ENCODE measurements around the gene FIGNL2.

Gene FIGNL2

DNA sequence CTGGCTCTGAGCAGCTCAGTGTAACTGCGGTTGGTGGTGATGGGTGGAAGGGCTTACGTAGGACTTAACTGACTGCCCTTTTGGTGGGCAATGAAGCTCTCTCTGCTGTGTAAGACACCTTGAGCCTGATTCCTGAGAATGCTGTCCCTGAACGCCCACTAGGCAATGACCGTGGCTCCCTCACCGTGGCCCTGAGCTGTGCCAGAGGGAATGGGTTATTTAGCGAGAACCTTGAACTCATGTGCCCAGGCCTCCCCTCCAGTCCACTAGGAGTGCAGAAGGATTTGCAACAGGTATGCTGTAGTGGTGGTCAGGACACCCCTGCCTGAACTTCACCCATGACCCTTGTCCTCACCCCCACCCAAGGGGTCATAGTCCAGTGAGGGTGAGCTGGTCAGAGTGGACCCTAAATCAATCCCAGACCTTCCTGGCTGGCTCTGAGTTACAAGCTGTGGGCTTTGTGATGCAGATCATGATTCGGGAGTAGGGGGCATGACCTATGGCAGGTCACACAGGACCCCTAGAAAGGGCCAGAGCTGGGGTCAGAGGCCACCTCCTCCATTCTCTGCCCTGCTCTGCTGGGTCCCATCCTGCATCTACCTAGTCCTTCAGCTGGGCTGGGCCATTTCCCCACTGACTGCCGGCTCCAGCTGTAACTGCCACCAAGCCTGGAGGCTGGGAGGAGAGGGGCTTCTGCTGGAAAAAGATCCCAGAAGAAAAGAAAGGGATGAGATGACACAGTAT is 24.9 kb upstream of the FIGNL2 start:
- no peak for DNase-seq

DNA sequence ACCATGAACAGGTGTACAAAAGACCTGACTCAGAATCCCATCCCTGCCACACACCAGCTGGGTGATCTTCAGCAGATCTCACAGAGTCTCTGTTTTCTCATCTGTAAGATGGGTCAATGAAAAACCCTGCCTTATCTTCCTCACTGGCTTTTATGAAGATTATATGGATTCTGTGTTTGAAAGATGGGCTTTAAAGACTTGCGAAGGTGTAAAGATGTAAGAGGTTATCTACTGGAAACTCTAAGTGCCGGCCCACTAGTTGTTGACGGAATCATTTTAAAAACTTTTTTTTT is 24.1 kb upstream of the FIGNL2 start:
- no peak for DNase-seq

DNA sequence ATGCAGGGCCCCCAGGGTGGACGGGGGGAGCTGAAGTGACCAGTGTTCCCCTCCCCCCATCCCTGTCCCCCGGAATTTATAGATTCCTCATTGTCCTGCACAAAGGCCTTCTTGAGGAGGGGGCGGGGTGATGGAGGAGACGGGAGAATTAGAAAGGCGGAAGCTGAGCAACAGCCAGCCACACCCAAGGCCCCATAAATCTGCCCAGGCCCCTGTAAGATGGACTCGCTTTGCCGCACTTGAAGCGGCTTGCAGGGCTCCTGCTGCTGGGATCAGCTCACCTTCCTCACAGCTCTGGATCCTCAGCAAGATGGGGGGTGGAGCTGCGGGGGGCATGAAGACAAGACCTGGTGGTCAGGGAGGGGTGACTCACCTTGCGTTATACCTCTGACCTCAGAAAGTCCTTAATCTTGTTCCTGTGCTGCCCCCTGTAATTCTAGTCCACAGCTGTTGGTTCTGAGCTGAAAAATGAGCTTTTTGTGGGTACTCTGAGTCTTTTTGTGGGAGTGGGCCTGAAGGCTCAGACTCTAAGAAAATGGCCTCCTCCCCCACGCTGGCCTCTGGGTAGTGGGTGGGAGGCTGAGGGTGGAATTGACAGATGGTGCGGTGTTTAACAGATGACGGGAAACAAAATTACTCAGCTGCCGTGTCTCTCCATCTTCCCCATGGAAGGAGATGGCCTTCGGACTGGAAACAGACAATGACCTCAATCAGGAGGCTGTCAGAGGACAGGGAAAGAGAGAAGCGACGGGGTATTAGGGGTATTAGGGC is 23.6 kb upstream of the FIGNL2 start:
- DNase-seq, result no peak

DNA sequence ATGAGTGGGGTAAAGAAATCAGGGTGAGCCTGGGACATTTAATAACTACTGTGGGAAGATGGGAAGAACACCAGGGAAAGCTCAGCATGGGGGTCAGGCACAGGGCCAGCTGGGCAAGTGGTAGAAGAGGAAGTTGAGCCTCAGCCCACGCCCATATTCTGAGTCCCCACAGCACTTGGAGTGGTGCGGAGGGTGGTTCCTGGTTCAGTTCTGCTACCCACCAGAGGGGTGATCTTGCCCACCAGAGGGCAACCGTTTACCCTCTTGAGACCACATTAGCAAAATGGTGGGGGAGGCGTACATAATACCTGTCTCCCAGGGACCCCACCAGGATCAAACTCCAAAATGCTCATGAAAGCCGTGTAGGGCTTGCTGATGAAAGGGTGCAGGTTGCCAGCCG is 22.6 kb upstream of the FIGNL2 start:
- DNase-seq, result no peak

DNA sequence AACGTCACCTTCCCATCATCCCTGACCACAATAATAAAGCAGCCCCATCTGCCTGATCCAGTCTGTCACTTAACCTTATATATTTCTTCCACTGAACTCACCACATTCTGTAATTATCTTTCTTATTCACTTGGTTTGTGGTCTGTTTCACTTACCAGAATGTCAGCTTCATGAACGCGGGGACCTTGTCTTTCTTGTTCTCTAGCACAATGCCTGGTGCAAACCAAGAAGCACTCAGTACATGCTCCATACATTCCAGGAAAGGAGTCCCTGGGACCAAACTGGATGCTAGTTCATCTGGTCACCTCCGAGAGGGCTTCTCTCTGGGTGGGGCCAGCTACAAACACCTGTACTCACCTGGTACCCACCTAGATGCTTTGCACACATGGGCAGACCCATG is 22.0 kb upstream of the FIGNL2 start:
- DNase-seq, result no peak

DNA sequence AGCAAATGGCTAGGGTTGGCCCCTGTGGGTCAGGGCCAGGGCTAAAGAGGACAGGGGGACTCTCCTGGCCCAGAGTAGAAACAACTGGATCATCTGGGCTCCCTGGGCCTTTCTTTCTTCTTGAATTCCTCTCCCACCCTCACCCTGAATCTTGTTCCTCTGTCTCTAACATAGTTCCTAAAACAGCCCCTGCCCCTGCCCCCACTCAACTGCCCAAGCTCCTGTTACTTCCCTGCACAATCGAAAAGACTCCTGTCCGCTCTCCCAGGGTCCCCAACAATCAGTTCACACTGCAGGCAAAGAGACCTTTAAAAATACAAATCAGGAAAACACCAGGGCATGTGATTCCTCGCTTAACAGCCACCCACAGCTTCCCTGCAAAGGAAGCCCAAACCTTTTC is 21.4 kb upstream of the FIGNL2 start:
- DNase-seq, result no peak

DNA sequence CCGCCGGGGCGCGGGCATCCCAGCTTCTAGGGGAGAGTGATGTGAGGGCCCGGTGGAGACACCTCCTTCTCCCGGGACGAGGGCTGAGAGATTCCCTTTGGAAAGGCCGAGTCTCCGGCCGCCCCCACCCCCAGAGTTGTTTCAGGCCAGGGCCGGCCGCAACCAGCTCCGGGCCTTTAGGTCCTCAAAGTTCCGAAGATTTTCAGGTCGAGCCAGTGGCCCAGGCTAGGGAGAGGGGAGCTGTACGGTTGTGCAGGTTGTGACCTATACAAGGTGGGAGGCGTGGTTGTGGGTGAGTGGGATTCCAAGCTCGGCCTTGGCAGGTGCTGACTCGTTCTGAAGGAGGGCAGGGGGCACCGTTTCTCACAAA is 21.0 kb upstream of the FIGNL2 start:
- no peak for DNase-seq

DNA sequence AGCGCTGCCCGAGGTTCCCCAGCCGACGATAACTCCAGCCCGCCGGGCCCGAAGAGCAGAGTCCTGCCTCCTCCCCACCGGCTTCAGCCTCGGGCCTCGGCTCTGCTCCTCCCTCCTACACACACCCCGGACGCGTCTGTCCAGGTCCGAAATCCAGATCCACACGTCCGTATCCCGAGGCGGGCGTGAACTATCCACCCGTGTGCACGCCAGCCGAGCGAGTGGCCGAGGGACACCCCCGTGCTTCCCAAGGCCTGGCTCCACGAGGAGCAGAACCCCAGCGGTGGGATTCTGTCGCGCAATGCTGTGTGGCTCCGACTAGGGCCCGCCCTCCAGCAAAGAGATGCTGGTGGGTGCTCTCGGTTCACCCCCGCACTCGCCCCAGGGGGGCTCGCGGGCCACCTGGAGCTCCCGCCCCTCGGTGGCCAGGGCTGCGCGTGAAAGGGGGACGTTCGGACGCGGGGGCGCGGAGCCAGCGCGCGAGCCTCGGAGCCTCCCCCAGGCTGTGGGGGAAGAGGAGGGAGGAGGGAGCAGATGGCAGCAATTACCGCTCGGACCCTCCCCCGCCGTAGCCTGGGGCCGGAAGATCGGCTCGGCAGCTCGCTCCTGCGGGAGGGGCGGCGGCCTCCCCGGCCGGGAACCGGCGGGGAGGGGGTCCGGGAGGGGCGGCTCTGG is 20.4 kb upstream of the FIGNL2 start:
- DNase-seq, result peak in 1 of 2 donors; percentile 7

DNA sequence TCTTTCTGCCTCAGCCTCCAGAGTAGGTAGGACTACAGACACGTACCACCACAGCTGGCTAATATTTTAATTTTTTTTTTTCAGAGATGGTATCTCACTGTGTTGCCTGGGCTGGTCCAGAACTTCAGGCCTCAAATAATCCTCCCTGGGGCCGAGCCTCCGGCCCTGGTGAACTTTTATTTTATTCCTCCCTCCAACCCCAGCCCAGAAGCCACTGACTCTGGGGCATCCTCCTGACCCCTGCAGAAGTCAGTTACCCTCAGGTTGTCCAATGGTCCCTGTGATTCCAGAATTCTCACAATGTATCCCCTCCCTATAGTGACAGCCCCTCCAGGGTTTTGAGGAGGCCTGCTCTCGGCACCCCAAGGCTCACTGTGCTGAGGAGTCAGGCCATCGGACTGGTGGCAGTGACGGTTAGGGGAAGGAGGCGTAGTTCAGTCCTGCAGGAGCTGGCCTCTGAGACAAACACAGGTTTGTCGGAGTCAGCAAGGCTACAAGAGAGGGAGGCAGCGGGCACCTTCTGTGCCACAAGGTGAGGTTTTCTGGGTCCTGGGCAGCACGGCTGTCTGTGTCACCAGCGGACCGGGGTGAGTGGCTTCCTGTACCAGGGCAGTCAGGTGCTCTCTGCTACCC is 19.4 kb upstream of the FIGNL2 start:
- no peak for DNase-seq

DNA sequence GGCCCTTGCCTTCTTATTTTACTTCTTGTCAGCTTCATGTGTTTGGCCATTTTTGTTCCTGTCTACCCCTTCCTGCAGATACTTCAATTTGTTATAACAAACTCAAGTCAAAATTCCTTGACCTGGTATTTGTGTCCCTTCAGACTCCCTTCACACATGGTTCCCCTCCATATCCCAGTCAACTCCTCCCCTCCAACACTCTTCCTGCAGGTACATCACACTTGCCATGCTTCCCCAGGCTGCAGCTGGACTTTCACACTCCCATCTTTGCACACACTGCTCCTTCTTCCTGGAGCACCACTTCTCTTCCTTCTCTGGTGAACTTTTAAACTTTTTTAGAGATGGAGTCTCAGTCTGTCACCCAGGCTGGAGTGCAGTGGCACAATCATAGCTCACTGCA is 18.9 kb upstream of the FIGNL2 start:
- DNase-seq, result no peak

DNA sequence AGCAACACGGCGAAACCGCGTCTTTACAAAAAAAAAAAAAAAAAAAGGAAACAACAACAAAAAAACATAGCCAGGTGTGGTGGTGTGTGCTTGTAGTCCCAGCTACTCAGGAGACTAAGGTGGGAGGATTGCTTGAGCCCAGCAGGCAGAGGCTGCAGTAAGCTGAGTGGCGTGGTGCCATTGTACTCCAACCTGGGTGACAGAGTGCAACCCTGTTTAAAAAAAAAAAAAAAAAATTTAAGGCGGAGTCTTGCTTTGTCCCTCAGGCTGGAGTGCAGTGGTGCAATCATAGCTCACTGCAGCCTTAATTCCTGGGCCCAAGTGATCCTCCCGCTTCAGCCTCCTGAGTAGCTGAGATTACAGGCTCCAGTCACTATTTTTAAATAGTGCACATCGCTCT is 18.2 kb upstream of the FIGNL2 start:
- DNase-seq, result no peak

DNA sequence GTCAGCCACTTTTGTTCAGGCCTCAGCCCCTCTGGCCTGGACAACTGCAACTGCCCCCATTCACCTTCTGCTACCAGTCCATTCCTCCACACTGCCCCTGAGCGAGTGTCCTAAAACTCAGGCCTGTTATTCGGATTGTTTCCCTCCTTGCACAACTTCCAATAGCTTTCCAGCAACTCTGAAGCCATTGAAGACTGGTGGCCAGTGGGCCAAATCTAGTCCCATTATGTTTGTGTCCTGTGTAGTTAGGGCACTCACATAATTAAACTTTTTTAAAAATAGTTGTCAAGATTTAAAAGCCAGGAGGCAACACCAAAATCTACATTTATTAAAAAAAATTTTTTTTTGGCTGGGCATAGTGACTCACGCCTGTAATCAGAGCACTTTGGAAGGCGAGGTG is 17.8 kb upstream of the FIGNL2 start:
- DNase-seq, result no peak

DNA sequence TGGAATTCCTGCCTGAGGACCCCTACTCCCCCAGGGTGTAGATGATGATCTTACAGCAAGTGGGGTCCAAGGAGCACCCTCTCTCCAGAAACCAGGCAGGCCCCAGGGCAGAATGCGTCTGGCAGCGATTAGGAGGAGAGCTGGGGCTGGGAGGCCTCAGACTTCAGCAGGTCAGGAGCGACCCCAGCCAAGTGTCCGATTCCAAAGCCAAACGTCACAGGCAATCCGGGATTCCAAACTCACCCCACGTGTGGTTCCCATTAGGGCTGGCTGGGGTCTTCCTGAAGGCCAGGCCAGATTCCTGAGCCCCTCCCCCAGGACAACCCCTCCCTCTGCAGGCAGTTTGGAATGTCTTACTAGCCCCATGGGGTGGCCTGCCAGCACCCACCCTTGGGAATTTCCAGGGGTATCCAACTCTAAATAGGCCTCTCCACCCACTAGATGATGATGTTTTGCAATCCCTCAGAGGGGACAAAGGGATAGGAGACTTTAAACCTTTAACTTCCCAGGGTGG is 17.3 kb upstream of the FIGNL2 start:
- DNase-seq, result no peak

DNA sequence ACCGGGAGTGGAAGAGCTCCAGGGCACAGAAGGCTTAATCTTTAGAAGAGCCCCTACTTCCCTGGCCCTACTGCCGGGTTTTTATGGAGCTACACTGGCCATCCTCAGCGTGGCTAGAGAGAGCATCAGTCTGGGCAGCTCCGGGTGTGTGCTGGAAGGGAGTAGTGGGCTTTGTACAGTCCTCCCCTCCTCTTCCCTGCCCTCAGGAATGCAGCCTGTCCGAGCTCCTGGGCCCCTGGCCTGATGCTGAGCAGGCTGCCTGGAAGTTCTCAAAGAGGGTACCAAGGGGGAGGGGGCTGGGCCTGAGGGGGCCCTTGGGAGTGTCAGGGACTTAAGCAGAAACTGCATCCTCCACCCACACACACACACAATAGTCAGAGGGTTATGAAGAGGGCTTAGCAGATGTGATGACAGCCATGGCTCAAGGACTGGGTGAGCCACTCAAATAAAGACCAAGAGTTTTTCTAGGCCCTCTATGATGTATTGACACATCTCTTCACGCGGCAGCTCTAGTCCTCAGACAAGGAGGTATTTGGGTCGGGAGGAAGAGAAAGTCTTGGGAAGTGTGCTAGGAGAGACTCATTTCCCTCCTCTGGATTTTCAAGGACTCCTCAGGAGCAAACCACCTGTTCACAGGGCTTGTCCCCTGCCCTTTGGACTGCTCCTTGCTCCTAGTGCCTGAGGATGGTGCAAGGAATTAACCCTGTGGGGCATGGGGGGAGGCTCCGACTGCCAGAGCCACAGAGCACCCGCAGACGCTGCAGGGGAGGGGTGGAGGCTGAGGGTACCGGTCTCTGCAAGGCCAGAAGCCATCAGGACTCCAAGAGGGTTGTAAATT is 16.5 kb upstream of the FIGNL2 start:
- no peak for DNase-seq

DNA sequence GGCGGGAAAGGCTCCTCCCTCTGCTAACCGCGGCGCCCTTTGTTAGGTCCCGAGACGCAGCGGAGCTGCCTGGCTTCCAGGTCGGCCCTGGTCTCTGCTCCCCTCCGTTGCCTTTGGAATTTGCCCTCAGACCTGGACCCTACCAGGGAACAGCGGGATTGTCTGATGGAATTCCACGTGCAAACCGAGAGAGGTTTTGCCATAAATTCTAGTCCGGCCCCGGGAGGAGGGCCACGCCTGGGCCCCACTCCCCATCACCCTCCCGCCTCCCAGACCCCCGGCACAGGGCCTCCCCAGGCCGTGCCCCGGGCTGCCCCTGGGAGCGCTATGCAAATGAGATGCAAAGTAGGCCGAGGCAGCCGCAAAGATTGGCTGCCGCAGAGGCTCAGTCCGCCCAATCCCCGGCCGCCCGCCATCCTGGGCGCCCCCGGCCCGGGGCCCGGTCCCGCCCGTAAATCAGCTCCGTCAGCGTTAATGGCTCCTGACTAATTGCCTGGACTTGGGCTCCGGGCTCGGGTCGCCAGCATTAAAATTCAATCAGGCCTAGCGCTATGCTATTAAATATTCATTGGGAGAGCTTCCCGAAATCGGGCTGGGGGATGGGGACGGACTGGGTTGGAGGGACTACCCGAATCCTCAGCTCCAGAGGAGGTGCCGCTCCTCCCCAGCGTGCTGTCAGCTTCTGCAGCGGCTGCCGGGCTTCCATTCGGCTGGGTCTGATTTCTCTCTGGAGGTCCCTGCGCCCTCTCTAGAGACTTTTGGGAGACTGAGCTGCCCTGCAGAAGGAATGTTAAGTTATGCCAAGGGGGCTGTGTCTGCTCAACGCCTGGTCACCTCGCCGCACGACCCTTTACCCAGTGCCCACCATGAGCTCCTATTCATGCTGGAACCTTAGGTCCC is 15.7 kb upstream of the FIGNL2 start:
- no peak for DNase-seq

DNA sequence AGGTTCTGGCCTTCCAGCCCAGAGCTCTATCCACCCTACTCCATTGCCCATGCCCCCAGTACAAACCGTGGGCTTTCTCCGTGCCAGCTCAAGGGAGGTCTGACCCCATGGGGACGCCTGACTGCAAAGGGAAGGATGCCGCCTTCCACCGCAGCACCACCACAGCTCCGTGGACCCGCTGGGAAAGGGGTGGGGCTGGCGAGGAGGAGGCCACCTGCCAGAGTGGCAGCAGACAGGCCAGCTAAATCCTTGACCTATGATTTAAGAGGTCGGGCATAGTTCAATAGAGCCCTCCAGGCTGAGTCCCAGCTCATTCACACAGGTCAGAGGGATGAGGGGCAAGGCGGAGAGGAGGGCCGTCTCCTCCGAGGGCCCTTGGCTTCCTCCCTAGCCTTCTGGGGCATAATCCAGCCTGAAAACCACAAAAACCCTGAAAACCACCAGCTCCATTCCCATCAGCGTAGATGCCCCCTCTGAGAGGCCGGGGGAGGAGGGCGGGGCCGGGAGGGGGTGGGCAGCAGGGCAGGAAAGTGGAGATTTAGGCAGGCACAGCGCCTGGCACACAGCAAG is 14.9 kb upstream of the FIGNL2 start:
- no peak for DNase-seq

DNA sequence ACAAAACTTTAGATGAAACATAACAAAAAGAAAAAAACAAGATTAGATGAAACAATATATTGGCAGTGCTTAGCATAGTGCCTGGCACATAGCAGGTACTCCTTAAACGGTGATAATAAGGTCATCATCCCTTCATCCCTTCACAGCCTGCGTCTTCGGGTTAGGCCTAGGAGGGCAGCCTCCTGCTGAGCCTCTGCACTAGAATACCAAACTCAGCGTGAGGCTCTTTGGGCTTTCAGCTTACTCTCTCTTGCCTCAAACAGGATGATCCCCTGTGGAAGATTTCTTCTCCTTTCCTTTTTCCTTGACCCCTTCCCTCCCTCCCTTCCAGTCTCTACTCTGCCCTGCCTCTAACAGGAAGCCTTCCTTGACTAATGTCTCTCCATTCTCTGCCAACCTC is 14.4 kb upstream of the FIGNL2 start:
- DNase-seq, result no peak

DNA sequence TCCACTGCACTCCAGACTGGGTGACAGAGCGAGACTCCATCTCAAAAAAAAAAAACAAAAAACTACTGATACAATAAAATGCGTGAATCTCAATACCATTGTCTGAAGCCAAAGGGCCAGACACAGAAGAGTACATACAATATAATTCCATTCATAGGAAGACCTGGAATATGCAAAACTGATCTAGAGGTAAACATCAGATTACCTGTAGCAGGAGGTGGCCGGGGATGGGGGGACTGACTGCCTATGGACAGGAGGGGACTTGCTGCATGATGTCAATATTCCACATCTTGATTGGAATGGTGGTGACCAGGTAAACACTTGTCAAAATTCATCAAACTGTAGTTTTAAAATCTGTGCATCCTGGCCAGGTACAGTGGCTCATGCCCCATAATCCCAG is 12.5 kb upstream of the FIGNL2 start:
- DNase-seq, result no peak

DNA sequence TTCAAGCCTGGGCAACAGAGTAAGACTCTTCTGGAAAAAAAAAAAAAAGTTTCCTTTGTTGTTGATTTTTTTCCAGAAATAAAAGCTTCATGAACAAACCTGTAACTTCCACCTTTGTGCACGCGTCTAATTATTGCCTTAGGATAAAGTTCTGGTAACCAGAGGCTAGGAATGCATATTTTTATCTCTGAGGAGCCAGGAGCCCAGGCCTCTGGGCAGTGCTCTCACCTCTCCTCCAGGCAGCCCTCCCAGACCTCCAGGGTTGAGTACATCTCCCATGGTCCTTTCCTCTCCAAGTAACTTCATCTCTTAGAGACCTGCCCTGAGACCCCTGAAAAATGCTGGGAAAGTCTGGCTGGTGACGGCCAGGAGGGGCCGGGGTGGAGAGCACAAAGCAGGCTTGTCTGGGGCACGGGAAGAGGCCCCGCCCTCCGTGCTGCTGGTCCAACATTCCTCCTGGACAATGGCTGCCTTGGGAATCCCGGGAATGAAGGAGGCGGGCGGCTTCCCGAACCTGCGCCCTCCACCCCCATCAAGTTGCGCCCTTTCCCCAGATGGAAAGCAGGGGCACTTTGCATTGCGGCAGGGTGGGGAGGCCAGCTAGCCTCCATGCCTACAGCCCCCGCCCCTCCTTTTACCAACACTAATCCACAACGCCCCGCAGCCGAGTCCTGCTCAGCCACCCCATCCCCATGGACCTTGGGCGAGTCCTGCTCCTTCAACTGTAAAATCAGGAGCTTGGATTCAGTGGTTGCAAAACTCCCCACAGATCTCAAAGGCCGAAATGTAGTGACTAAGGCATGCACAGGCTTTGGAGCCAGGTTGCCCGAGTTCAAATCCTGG is 7.3 kb upstream of the FIGNL2 start:
- no peak for DNase-seq

DNA sequence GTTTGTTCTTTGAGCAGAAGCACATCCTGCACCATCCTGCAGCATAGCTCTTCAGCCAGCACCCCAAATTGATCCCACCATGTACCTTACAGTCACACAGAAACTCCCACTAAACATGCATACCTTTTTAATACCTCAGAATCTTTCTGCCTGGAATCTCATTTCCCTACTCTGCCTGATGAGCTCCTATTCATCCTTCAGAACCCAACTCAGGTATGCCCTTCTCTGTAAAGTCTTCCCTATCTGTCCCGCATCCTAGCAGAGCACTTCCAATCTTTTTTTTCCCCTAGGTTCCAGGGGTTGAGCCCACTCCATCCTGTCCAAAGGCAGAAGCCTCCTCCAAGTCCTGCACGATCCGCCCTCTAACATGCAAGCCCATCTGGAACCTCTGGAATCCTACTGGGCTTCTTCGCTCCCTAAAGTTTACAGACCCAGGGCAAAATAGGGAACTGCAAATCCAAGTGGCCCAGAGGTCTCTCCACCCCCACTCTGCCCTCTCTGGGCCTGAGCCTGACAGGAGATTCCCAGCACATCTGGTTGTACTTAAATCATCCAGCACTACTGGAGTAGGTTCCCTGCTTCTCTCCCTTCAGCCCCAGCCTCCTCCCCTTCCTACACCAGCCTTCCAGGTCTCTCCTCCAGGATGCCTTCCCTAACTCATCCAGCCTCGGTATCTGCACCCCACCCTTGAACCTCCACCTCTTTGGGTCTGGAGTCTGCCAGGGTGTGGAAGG is 4.1 kb upstream of the FIGNL2 start:
- no peak for DNase-seq

Measured in bone marrow (tissue), 2 donors.